HepG2 (cell line): Measurements from ENCODE around the gene HOXA11. TPM values are rescaled to one million over a fixed set of nuclear protein-coding genes. Genes with fewer than 3 reads are reported as not detected.

ENCODE experiments used
- DPF2 ChIP-seq: sonication (generic); formaldehyde crosslinking; IDR thresholded peaks from 2 replicates; pipeline ENCODE4 v1.4.0; 2020; ENCODE audit warnings: mild to moderate bottlenecking, low read depth, missing genetic modification reagents, borderline replicate concordance
- FOSL2 ChIP-seq: sonication (generic); formaldehyde crosslinking; IDR thresholded peaks from 2 replicates; pipeline ENCODE4 v1.4.0; 2020; ENCODE audit warnings: missing genetic modification reagents
- GPN1 ChIP-seq: sonication (generic); formaldehyde crosslinking; IDR thresholded peaks from 2 replicates; pipeline ENCODE4 v1.5.1; 2020; ENCODE audit warnings: missing genetic modification reagents, borderline replicate concordance
- HNRNPK ChIP-seq: fragments of 200-400 bp; formaldehyde crosslinking; IDR thresholded peaks from 2 replicates; pipeline ENCODE4 v1.6.1; 2018; ENCODE audit warnings: low read length, low read depth, moderate library complexity, mild to moderate bottlenecking; ENCODE audit not compliant: poor library complexity, severe bottlenecking
- KLF9 ChIP-seq: IDR thresholded peaks from 2 replicates; pipeline ENCODE4 v1.6.1; 2016; ENCODE audit warnings: low read depth
- SOX6 ChIP-seq, 2 experiments: fragments of 450-650 bp in 1 of 2; sonication (generic) in 1 of 2; formaldehyde crosslinking in 1 of 2; IDR thresholded peaks; 2 replicates each; pipeline versions ENCODE4 v1.4.0 to v1.6.1; 2017 to 2020; ENCODE audit warnings: antibody characterized with exemption in 1 of 2, mild to moderate bottlenecking in 1 of 2, missing genetic modification reagents in 1 of 2
- SUZ12 ChIP-seq: fragments of 150-350 bp; IDR thresholded peaks from 2 replicates; pipeline ENCODE4 v1.6.1; 2014; ENCODE audit warnings: low read depth, low read length
- TAF1 ChIP-seq: sonication (generic); formaldehyde crosslinking; IDR thresholded peaks from 2 replicates; pipeline ENCODE4 v1.4.0; 2020; ENCODE audit warnings: missing genetic modification reagents
- ZKSCAN5 ChIP-seq: sonication (generic); formaldehyde crosslinking; IDR thresholded peaks from 2 replicates; pipeline ENCODE4 v1.5.1; 2020; ENCODE audit warnings: mild to moderate bottlenecking, missing genetic modification reagents
- ZNF34 ChIP-seq: sonication (generic); formaldehyde crosslinking; IDR thresholded peaks from 2 replicates; pipeline ENCODE4 v1.4.0; 2020; ENCODE audit warnings: mild to moderate bottlenecking, missing genetic modification reagents, borderline replicate concordance
- ZNF563 ChIP-seq: sonication (generic); formaldehyde crosslinking; IDR thresholded peaks from 2 replicates; pipeline ENCODE4 v1.8.0; 2022; ENCODE audit warnings: mild to moderate bottlenecking, moderate library complexity, missing genetic modification reagents
- ZNF615 ChIP-seq: sonication (generic); formaldehyde crosslinking; IDR thresholded peaks from 2 replicates; pipeline ENCODE4 v1.5.0; 2020; ENCODE audit warnings: mild to moderate bottlenecking, missing genetic modification reagents, borderline replicate concordance
- polyA plus RNA-seq, 8 experiments: library from polyadenylated mRNA; depleted of rRNA in 3 of 8; stranded (reverse) in 7 of 8; unstranded in 1 of 8; fragments of >200 nt; fragmentation: Illumina TruSeq in 4 of 8; extraction: Trizol in 4 of 8; gene quantifications; 2 replicates each; pipeline versions ENCODE4 v1.2.1 to v1.2.3, GENCODE V29; 2011 to 2016; ENCODE audit warnings: low read depth in 4 of 8, missing spikeins in 1 of 8, mixed read lengths in 1 of 8; ENCODE audit not compliant: insufficient read depth in 1 of 8
- total RNA-seq, 5 experiments: library from RNA; depleted of rRNA; stranded (reverse); fragments of >200 nt; fragmentation: Illumina TruSeq; extraction: Trizol; gene quantifications; 2 replicates each; pipeline ENCODE4 v1.2.3, GENCODE V29; 2016; ENCODE audit warnings: low read depth in 1 of 5
- TF ChIP-seq, protein P1 (sequence below): sonication (generic); formaldehyde crosslinking; IDR thresholded peaks from 2 replicates; pipeline ENCODE4 v1.4.0; 2020; ENCODE audit warnings: missing genetic modification reagents
- TF ChIP-seq, protein P2 (sequence below): sonication (generic); formaldehyde crosslinking; IDR thresholded peaks from 2 replicates; pipeline ENCODE4 v1.9.0; 2021; ENCODE audit warnings: missing genetic modification reagents, borderline replicate concordance
- TF ChIP-seq, protein P3 (sequence below): sonication (generic); formaldehyde crosslinking; IDR thresholded peaks from 2 replicates; pipeline ENCODE4 v1.5.0; 2020; ENCODE audit warnings: missing genetic modification reagents
- TF ChIP-seq, protein P4 (sequence below): sonication (generic); formaldehyde crosslinking; IDR thresholded peaks from 2 replicates; pipeline ENCODE4 v1.4.0; 2020; ENCODE audit warnings: mild to moderate bottlenecking, missing genetic modification reagents
- TF ChIP-seq, protein P5 (sequence below): sonication (generic); formaldehyde crosslinking; IDR thresholded peaks from 2 replicates; pipeline ENCODE4 v1.4.0; 2020; ENCODE audit warnings: missing genetic modification reagents, mild to moderate bottlenecking, borderline replicate concordance
- TF ChIP-seq, protein P6 (sequence below): IDR thresholded peaks from 2 replicates; pipeline ENCODE4 v1.6.1; 2016; ENCODE audit warnings: control low read depth

HOXA11 gene
- total and polyA plus RNA-seq, 2 of the 13 experiments (the other 11 are each of a cell fraction or from before 2014, with no cell fraction given), result not detected

DNA sequence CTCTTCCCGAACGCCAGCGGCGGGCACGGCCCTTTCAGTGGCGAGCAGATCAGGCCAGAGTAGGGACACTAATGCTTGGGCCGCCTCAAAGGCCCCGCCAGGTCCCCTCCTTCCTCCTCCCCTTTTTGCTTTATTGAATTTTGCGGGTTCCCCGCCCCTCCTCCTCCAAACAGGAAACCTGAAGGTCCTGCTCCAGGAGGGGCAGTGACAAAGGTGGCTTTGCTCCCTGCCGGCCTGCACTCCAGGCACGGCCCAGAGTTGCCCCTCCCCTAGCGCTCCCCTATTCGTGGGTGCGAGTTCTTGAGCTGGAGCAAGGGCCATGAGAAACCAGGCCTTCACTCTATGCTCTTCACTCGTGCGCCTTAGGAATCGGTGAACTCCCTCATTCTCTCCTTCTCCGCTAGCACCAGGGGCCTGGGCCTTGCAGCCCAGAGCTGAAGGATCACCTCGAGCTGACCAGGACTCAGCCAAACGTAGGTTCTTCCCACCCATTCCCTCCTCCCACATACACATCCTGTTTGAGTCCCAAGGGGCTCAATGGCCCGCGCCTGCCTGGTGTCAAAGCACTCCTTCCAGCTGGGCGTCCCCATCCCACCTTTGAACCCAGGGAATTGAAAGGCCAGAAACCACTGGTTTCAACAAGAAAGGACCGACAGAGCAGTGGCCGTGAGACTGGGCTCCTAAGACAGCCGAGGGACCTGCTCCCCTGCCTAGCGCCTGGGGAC, 36.8 kb downstream of the HOXA11 start (continued):
- TF ChIP-seq ZNF563 (CRISPR knock-in tag) (0 out of 2 replicates have a peak, but pooled peaks have one; percentile 24), HNRNPK (no peak), GPN1 (no peak), SOX6 (IDR thresholded peaks at IDR 0.05) (no peak), SOX6 (CRISPR knock-in tag; IDR thresholded peaks at IDR 0.05) (no peak), ZNF615 (no peak), ZKSCAN5 (CRISPR knock-in tag) (no peak), ZNF34 (CRISPR knock-in tag) (no peak), TAF1 (CRISPR knock-in tag) (no peak), KLF9 (no peak), SUZ12 (no peak), FOSL2 (CRISPR knock-in tag) (no peak), DPF2 (CRISPR knock-in tag) (no peak)
- TF ChIP-seq, protein P1, sequence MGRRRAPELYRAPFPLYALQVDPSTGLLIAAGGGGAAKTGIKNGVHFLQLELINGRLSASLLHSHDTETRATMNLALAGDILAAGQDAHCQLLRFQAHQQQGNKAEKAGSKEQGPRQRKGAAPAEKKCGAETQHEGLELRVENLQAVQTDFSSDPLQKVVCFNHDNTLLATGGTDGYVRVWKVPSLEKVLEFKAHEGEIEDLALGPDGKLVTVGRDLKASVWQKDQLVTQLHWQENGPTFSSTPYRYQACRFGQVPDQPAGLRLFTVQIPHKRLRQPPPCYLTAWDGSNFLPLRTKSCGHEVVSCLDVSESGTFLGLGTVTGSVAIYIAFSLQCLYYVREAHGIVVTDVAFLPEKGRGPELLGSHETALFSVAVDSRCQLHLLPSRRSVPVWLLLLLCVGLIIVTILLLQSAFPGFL, result no peak
- TF ChIP-seq, protein P2, sequence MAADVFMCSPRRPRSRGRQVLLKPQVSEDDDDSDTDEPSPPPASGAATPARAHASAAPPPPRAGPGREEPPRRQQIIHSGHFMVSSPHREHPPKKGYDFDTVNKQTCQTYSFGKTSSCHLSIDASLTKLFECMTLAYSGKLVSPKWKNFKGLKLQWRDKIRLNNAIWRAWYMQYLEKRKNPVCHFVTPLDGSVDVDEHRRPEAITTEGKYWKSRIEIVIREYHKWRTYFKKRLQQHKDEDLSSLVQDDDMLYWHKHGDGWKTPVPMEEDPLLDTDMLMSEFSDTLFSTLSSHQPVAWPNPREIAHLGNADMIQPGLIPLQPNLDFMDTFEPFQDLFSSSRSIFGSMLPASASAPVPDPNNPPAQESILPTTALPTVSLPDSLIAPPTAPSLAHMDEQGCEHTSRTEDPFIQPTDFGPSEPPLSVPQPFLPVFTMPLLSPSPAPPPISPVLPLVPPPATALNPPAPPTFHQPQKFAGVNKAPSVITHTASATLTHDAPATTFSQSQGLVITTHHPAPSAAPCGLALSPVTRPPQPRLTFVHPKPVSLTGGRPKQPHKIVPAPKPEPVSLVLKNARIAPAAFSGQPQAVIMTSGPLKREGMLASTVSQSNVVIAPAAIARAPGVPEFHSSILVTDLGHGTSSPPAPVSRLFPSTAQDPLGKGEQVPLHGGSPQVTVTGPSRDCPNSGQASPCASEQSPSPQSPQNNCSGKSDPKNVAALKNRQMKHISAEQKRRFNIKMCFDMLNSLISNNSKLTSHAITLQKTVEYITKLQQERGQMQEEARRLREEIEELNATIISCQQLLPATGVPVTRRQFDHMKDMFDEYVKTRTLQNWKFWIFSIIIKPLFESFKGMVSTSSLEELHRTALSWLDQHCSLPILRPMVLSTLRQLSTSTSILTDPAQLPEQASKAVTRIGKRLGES, result no peak
- TF ChIP-seq, protein P3, sequence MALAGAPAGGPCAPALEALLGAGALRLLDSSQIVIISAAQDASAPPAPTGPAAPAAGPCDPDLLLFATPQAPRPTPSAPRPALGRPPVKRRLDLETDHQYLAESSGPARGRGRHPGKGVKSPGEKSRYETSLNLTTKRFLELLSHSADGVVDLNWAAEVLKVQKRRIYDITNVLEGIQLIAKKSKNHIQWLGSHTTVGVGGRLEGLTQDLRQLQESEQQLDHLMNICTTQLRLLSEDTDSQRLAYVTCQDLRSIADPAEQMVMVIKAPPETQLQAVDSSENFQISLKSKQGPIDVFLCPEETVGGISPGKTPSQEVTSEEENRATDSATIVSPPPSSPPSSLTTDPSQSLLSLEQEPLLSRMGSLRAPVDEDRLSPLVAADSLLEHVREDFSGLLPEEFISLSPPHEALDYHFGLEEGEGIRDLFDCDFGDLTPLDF, result no peak
- TF ChIP-seq, protein P4, sequence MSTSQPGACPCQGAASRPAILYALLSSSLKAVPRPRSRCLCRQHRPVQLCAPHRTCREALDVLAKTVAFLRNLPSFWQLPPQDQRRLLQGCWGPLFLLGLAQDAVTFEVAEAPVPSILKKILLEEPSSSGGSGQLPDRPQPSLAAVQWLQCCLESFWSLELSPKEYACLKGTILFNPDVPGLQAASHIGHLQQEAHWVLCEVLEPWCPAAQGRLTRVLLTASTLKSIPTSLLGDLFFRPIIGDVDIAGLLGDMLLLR (CRISPR knock-in tag), result 0 out of 2 replicates have a peak, but pooled peaks have one; percentile 19
- TF ChIP-seq, protein P5, sequence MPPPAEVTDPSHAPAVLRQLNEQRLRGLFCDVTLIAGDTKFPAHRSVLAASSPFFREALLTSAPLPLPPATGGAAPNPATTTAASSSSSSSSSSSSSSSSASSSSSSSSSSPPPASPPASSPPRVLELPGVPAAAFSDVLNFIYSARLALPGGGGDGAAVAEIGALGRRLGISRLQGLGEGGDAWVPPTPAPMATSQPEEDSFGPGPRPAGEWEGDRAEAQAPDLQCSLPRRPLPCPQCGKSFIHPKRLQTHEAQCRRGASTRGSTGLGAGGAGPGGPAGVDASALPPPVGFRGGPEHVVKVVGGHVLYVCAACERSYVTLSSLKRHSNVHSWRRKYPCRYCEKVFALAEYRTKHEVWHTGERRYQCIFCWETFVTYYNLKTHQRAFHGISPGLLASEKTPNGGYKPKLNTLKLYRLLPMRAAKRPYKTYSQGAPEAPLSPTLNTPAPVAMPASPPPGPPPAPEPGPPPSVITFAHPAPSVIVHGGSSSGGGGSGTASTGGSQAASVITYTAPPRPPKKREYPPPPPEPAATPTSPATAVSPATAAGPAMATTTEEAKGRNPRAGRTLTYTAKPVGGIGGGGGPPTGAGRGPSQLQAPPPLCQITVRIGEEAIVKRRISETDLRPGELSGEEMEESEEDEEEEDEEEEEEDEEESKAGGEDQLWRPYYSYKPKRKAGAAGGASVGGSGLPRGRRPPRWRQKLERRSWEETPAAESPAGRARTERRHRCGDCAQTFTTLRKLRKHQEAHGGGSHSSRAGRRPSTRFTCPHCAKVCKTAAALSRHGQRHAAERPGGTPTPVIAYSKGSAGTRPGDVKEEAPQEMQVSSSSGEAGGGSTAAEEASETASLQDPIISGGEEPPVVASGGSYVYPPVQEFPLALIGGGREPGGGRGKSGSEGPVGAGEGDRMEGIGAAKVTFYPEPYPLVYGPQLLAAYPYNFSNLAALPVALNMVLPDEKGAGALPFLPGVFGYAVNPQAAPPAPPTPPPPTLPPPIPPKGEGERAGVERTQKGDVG (CRISPR knock-in tag), result no peak
- TF ChIP-seq, protein P6, sequence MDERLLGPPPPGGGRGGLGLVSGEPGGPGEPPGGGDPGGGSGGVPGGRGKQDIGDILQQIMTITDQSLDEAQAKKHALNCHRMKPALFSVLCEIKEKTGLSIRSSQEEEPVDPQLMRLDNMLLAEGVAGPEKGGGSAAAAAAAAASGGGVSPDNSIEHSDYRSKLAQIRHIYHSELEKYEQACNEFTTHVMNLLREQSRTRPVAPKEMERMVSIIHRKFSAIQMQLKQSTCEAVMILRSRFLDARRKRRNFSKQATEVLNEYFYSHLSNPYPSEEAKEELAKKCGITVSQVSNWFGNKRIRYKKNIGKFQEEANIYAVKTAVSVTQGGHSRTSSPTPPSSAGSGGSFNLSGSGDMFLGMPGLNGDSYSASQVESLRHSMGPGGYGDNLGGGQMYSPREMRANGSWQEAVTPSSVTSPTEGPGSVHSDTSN, result no peak
